A673 (cell line): ENCODE measurements around the gene CDH6. TPM values are rescaled to one million over a fixed set of nuclear protein-coding genes. Genes with fewer than 3 reads are reported as not detected.

Experiments
- BruUV-seq: library from RNA; stranded (reverse); fragments of 400-500 nt; replicated peaks from 2 replicates; lab custom pipeline; 2021; lab: Mats Ljungman, UMichigan
- CTCF ChIA-PET: fragments of 300-600 bp; sonication (Branson Sonifier 250); formaldehyde crosslinking; loops from one replicate; lab custom pipeline; 2022; ENCODE audit warnings: antibody characterized with exemption; lab: Charles Lee
- POLR2A ChIA-PET: fragments of 300-600 bp; sonication (Branson Sonifier 250); formaldehyde crosslinking; loops from one replicate; lab custom pipeline; 2022; ENCODE audit warnings: antibody characterized with exemption; ENCODE audit not compliant: low non-redundant PET; lab: Charles Lee
- DNase-seq: peaks from one replicate; pipeline ENCODE4 v3.0.0-alpha.2; 2015; ENCODE audit warnings: low spot score
- H3K27ac ChIP-seq: fragments of 200-600 bp; sonication (generic); 2 replicates; pipeline ENCODE4 v1.5.1; 2016; ENCODE audit warnings: mixed run types, low read depth, mild to moderate bottlenecking, mixed read lengths, antibody characterized with exemption, low read length; ENCODE audit not compliant: poor library complexity, severe bottlenecking
- H3K27me3 ChIP-seq: fragments of 200-600 bp; sonication (generic); replicated peaks from 2 replicates; pipeline ENCODE4 v1.6.1; 2017; ENCODE audit warnings: mixed run types, low read depth, mild to moderate bottlenecking, mixed read lengths, antibody characterized with exemption, low read length; ENCODE audit not compliant: insufficient read depth, poor library complexity
- H3K36me3 ChIP-seq: fragments of 200-600 bp; sonication (generic); 2 replicates; pipeline ENCODE4 v1.6.1; 2016; ENCODE audit warnings: mixed run types, mild to moderate bottlenecking, mixed read lengths, antibody characterized with exemption, low read length; ENCODE audit not compliant: insufficient read depth, poor library complexity, severe bottlenecking
- H3K4me1 ChIP-seq: fragments of 200-600 bp; sonication (generic); 2 replicates; pipeline ENCODE4 v1.6.1; 2017; ENCODE audit warnings: mixed run types, mild to moderate bottlenecking, mixed read lengths, antibody characterized with exemption, low read length; ENCODE audit not compliant: insufficient read depth, poor library complexity, severe bottlenecking
- H3K4me3 ChIP-seq: fragments of 200-600 bp; sonication (generic); 2 replicates; pipeline ENCODE4 v1.5.1; 2016; ENCODE audit warnings: low read depth, mixed run types, mild to moderate bottlenecking, mixed read lengths, low read length; ENCODE audit not compliant: poor library complexity, severe bottlenecking
- H3K9me3 ChIP-seq: fragments of 200-600 bp; sonication (generic); 2 replicates; pipeline ENCODE4 v1.6.1; 2016; ENCODE audit warnings: mixed run types, low read depth, mild to moderate bottlenecking, mixed read lengths, antibody characterized with exemption, low read length; ENCODE audit not compliant: poor library complexity, severe bottlenecking
- EZH2 ChIP-seq: fragments of 200-600 bp; sonication (generic); IDR thresholded peaks from 2 replicates; pipeline ENCODE4 v1.6.1; 2017; ENCODE audit warnings: borderline replicate concordance, low read depth, mild to moderate bottlenecking, mixed read lengths, antibody characterized with exemption, low read length; ENCODE audit not compliant: poor library complexity, severe bottlenecking
- intact Hi-C: fragments of 100-400 bp; cut with micrococcal nuclease; formaldehyde crosslinking; loops from one replicate; pipeline ENCODE4 v1.10.0; 2022; ENCODE audit not compliant: unreplicated experiment
- total RNA-seq: library from RNA; stranded (reverse); gene quantifications from 2 replicates; pipeline ENCODE4 v1.2.3, GENCODE V29; 2021
- TF ChIP-seq, protein P1 (sequence below): fragments of 300-800, 200-600 bp; sonication (generic); conservative IDR thresholded peaks from 2 replicates; pipeline ENCODE4 v1.5.1; 2017; ENCODE audit warnings: low read depth, mild to moderate bottlenecking, antibody characterized with exemption, low read length, moderate library complexity, mixed read lengths

CDH6 gene
- total RNA-seq, 1 experiment from 2014 or later, result 3.6 TPM

DNA sequence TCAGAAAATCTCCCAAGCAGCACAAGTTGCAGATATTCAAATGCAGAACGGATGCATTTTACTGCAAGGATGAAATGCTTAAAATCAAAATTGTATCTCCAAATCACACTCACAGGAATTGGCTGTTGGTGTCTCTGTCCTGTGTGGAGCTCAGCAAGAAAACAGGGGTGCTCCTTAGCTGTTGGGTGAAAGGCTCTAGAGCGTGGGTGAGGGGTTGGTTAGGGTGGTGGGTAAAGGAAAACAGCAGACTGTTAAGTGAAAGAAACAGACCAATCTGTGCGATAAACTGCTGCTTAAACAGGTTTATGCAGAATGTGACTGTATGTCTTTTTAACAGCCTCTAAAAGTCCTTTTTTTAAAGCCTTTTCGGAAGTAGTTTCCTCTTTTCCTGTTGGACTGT, 19.8 kb downstream of the CDH6 start:
- no peak for DNase-seq
- no peak overlapping the region for H3K4me3 ChIP-seq
- H3K36me3 ChIP-seq, result no peaks in the 10 kb centered on the region
- no peaks in the 10 kb centered on the region for H3K4me1 ChIP-seq
- no peak overlapping the region for H3K27ac ChIP-seq
- CTCF ChIA-PET, result no interaction called here
- no TSS peak for BruUV-seq
- intact Hi-C loops, result no loop called here
- H3K27me3 ChIP-seq, result no peaks in the 10 kb centered on the region
- H3K9me3 ChIP-seq, result no peaks in the 10 kb centered on the region
- POLR2A ChIA-PET, result no interaction called here
- TF ChIP-seq EZH2, result no peak
- TF ChIP-seq, protein P1, sequence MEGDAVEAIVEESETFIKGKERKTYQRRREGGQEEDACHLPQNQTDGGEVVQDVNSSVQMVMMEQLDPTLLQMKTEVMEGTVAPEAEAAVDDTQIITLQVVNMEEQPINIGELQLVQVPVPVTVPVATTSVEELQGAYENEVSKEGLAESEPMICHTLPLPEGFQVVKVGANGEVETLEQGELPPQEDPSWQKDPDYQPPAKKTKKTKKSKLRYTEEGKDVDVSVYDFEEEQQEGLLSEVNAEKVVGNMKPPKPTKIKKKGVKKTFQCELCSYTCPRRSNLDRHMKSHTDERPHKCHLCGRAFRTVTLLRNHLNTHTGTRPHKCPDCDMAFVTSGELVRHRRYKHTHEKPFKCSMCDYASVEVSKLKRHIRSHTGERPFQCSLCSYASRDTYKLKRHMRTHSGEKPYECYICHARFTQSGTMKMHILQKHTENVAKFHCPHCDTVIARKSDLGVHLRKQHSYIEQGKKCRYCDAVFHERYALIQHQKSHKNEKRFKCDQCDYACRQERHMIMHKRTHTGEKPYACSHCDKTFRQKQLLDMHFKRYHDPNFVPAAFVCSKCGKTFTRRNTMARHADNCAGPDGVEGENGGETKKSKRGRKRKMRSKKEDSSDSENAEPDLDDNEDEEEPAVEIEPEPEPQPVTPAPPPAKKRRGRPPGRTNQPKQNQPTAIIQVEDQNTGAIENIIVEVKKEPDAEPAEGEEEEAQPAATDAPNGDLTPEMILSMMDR, result no peak

GRCh38 chr5:31213705-31214121, 20.2 kb downstream of the CDH6 start:
- intact Hi-C loops, result no loop called here
- ChIA-PET POLR2A (no interaction called here), CTCF (no interaction called here)
- BruUV-seq, result no TSS peak
- no peaks in the 10 kb centered on the region for H3K9me3 ChIP-seq
- H3K4me1 ChIP-seq, result no peaks in the 10 kb centered on the region
- H3K27me3 ChIP-seq, result no peaks in the 10 kb centered on the region
- no peak overlapping the region for H3K4me3 ChIP-seq
- DNase-seq, result no peak
- H3K36me3 ChIP-seq, result no peaks in the 10 kb centered on the region
- H3K27ac ChIP-seq, result no peak overlapping the region
- no peak for TF ChIP-seq EZH2
- TF ChIP-seq, protein P1, result no peak

DNA sequence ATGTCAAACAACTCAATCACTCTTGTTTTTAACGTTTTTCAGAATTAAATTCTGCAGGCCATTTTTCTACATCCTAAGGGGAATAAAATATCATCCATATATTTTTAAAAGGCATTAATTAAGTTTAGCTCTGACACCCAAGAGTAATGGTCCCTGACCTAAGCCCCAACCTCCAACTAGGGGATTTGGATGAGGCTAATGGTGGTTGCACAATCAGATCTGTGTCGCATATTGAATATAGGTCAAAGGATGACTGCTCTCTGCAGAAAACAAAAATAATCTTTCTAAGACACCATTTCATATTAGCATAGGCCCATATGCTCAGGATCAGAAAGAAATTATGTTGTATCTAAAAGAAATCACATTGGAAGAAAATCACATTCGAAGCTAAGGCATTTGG, 20.7 kb downstream of the CDH6 start:
- CTCF ChIA-PET, result no interaction called here
- Histone ChIP-seq H3K4me1 (no peaks in the 10 kb centered on the region), H3K27me3 (no peaks in the 10 kb centered on the region), H3K27ac (no peak overlapping the region), H3K4me3 (no peak overlapping the region), H3K36me3 (no peaks in the 10 kb centered on the region), H3K9me3 (no peaks in the 10 kb centered on the region)
- intact Hi-C loops, result no loop called here
- no peak for DNase-seq
- POLR2A ChIA-PET, result no interaction called here
- no TSS peak for BruUV-seq
- TF ChIP-seq, protein P1, result no peak
- TF ChIP-seq EZH2, result no peak
